Endometrial microvascular endothelial cells (primary cell): Measurements from ENCODE around the gene SHROOM4. TPM values are rescaled to one million over a fixed set of nuclear protein-coding genes. Genes with fewer than 3 reads are reported as not detected.

ENCODE experiments used
- in situ Hi-C: cut with HindIII; loops from 2 replicates; pipeline ENCODE4 v1.10.0; 2017; ENCODE audit warnings: low sequenced_read_pairs, low pct_unique_long_range_greater_than_20kb; ENCODE audit errors: inconsistent ontology term
- total RNA-seq: library from RNA; depleted of rRNA; stranded (reverse); fragments of >200 nt; gene quantifications from one replicate; pipeline ENCODE4 v1.2.3, GENCODE V29; 2015; ENCODE audit errors: inconsistent ontology term

The SHROOM4 gene
- total RNA-seq, 1 donor from 2014 or later = 24.0 TPM

DNA sequence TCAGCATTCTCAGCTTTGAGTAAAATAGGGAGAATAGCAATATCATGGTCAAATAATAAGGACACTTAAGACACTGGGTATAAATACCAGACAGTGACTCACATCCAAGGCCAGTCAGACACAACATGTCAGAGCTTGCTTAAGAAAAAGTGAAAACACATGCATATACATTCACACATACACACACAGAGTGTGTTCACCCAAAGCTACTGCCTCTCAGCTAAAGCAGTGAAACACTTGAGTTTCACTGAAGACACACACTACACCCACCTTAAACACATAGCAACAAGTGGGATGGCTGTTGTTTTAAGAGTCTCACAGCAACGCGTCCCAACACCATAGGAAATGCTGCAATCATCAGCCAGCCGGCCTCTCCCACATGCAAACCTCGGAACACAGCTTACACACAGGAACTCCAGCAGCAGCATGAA, 14.4 kb downstream of the SHROOM4 start:
- in situ Hi-C loops = no loop called here

DNA sequence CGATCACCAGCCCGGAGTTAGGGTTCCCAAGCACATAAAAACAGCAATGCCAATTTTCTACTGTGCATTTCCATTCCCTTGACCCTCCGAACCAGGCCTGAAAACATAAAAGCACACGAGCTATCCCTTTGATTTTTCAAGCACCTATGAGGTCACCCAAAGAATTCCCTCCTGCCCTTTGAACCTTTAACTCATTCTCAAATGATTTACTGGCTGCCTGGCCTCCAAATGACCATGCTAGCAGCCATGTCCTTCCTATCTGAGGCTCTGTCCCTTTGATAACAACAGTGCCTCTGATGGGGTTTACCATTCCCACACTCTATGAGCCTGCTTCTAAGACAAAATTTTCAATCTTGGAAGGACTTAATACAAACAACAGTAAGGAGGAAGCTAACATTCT, 15.2 kb downstream of the SHROOM4 start:
- in situ Hi-C loops = no loop called here

DNA sequence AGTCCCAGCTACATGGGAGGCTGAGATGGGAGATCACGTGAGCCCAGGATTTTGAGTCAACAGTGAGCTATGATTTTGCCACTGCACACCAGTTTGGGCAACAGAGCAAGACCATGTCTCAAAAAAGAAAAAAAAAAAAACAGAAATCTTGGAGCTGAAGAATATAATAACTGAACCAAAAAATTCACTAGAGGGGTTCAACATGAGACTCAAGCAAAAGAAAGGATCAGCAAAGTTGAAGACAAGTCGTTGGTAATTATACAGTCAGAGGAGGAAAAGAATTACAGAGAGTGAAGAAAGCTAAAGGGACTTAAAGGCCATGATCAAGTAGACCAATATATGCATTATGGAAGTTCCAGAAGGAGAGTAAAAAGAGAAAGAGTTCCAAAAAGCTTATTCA, 26.9 kb downstream of the SHROOM4 start:
- in situ Hi-C loops = no loop called here

DNA sequence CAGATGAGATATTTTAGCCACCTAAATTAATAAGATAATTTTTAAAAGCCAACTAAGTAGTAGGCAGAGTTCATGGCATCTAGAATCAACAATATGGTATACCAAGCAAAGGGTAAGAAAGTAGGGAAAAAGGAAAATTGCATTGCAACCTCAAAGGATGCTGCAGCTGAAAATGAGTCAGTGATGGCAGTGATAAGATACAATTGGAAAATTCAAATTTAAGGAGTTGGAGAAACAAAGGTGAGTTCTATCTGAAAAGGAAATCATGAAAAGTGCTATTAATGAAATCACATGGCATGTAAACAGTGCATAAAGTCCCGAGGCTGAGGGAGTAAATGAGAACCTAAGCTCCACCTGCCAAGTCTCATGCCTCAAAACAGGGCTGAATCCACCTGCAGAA, 33.9 kb downstream of the SHROOM4 start:
- in situ Hi-C loops = no loop called here

DNA sequence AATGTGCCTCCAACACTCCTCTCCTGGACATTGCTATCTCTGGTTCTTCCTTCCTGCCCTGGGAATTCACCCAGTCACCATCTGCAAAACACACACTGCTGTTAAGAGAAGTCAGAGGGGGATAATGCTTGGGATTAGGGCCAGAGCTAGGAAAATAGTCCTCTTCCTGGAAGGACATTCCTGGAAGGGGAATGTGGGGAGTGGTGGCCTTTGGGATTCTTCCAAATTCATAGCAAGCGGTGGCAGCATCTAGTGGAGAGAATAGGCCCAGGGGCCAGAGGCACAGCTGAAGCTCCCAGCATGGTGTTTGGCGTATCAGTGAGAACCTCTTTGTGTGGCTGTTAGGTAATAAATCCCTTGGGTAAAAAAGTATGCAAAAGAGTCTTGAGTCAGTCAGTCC, 34.3 kb downstream of the SHROOM4 start:
- in situ Hi-C loops = no loop called here

DNA sequence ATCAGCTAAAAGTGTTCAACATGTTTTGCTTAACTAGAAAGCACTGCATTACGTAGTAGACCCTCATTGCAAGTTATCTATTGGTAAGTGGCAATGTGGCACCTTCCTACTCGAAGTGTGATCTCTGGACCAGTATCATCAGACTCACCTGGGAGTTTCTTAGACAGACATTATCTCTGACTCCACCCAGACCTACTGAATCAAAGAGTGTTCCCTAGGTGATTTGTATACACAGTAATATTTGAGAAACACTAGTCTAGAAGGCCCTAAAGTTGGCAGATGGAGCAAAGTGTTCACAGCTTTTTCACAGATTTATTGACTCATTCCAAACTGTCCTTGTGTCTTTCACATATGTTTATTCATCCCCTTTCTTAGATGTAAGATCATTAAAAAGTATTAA, 35.7 kb downstream of the SHROOM4 start:
- in situ Hi-C loops = no loop called here

DNA sequence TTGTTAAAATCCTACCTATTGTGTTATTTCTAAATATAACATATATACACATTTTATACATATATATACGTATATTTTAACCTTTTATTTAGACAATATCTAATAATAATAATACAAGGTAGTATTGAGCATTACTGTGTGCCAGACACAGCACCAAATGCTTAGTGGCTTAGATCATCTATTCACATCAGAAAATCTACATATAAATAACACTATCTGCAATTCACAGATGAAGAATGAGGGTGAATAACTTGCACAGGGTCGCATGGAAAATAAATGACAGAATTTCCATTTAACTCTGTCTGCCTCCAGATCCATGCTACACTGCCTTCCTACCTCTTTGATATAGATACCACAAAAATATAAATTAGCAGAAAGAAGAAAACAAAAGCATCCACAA, 37.7 kb downstream of the SHROOM4 start:
- in situ Hi-C loops = no loop called here

DNA sequence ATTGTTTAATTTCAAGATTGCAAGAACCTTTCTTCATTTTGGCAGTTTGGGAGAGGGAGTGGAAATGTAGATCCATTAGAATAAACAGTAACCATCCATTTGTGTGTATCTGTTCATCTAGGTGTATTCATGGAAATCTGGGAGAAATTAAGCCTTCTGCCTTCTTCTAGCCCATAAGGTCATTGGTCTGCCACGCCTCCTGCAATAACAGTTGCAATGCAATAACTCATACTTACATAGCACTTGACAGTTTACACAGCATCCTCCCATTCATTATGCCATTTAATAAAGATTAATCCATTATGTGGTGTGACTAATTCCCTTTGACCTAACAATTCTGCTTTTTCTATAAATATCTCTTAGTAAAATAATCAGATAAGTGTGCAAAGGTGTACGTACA, 42.6 kb downstream of the SHROOM4 start:
- in situ Hi-C loops = no loop called here

DNA sequence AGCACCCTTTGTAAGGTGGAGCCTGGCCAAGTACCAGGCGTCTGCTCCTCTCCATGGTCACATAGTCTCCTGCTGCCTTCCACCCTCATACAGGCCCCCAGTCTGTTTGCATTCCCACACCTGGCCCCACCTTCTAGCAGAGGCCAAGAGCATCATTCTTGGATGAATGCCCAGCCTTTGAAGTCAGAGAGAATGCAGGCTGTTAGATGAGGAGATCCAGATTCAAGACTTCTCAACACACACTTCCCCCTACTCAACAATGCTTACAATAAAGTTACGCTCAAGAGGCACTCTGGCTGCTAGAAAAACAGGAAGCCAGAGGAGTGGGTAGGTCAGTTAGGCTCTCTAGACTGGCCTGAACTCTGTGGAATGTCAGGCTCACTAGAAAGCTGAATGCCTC, 43.3 kb downstream of the SHROOM4 start:
- in situ Hi-C loops = no loop called here

DNA sequence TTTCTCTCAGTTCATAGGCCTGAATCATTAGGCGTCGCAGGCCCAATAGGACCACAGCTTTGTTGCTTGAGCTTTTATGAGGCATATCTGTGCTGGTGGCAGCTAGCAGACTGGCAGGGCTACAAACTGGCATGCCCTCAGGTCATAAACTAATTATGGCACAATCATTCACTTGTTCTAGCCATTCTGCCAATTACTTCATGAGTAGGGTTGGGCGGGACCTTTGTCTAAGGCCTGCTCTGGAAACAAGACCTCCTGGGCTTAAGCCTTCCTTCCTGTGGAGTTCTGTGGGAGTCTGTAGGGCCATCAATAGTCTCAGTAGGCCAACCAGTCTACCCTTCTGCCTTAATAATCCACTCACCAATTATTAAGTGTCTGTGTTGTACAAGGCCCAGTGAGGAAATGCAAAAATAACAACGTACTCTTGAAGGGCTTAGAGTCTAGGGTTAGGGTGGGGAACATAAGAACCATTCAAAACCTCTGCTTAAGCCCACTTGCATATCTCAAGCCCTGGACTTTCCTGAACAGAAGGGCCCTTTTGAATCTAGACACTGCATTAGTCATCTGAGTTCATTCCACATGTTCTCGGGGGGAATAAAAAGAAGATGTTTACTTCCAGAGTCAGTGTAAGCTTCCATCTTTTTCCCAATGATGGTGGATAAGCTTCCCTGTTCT, 44.5 kb downstream of the SHROOM4 start:
- in situ Hi-C loops = no loop called here

DNA sequence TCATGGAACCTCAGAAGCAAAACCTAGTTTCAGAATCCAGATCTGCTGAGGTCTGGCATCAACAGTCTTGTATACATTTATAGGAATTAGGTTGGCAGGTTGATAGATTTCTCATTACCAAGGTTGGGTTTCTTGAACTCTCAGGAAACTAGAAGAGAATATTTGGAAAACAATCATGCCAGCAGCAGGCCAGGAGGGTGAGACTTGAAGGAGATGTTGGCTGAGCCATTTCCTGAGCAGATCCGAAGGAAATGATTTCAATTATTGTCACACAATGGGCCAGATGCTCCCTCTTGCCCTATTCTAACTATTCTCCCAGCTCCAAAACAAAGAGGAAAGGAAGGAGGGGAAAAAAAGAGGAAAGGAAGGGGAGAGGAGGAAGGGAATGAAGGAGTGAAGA, 45.2 kb downstream of the SHROOM4 start:
- in situ Hi-C loops = no loop called here

DNA sequence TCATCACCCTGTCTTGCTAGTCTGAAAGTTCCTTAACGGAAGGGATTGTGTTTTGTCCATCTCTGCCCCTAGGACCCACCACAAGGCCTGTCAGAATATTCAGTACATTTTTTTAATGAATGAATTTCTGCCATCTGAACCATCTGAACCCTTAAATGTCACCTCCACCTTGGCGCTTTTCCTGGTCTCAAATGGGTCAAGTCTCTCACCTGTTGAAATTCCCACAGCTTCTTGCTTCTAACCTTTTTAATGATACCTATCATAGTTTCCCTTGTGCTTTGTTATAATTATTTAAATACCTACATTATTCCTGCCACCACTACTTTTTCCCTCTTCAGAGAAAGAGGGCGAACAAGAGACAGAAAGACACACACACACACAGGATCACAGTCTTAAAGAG, 48.0 kb downstream of the SHROOM4 start:
- in situ Hi-C loops = no loop called here

DNA sequence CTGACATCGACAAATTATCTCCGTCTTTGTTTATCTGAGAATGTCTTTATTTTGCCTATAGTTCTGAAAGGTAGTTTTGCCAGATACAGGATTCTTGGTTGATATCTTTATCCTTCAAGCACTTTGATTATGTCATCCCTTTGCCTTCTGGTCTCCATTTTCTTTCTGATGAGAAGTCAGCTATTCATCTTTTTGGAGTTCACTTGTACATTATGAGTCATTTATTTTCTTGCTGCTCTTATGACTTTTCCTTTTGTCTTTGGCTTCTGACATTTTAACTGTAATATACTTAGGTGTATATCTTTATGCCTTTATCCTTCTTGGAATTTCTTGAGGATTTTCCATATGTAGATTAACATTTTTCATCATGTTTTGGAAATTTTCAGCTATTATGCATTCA, 51.4 kb downstream of the SHROOM4 start:
- in situ Hi-C loops = no loop called here

DNA sequence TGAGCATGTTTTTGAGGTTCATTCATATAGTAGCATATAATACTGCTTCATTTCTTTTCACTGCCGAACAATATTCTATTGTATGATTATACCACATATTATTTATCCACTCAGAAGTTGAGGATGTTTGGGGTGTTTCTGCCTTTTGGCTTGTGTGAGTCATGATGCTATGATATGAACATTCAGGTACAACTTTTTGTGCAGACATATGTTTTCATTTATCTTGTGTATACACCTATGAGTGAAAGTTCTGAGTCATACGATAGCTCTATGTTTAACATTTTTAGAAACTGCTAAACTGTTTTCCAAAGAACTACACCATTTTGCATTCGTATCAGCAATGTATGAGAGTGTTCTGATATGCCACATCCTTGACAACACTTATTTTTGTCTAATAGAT, 57.7 kb downstream of the SHROOM4 start:
- in situ Hi-C loops = no loop called here

DNA sequence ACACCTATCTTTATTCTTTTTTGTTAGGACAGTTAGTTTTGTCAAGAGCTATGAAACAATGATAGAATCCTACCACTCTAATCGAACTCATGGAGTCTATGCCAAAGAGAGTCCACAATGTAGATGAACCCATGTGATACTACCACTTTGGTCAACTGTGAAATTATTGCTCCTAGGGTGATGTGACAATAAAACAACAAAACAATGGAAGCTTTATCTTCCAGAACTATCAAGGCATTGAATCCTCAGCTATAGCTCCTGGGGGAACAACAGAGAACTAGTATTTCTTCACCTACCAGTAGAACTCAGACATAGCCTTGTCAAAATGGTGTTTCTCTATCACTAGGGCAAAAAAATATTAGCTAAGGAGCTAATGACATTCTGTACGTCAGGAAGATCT, 62.9 kb downstream of the SHROOM4 start:
- in situ Hi-C loops = no loop called here

DNA sequence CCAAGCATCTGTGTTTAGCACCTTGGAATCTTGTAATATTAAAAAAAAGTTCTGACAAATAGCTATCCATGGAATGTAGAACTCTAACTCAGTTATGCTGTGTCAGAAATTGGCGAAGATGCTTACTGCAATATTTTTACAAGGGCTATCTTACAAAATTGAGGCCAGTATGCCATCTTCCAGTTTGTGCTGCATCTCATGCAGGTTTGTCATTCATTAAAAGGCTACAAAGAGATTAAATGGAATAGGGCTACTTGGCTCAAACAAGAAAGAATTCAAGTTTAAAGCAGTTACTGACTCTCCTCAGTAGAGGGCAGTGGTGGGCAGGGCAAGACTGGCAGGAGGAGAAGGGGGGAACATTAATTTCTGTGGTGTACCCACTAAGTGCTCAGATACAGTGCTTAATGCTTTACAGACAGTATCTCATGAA, 66.5 kb downstream of the SHROOM4 start:
- in situ Hi-C loops = no loop called here

DNA sequence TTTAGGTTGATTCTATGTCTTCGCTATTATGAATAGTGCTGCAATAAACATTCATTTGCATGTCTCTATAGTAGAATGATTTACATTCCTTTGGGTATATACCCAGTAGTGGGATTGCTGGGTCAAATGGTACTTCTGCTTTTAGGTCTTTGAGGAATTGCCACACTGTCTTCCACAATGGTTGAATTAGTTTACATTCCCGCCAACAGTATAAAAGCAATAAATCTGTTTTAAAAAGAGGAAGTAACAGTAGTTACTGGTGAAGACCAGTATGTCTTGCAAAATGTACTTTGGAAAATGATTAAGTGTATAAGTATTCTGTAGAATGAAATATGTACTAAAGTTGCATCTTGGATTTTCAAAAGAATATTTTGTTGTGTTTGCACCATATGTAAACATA, 77.3 kb downstream of the SHROOM4 start:
- in situ Hi-C loops = no loop called here

DNA sequence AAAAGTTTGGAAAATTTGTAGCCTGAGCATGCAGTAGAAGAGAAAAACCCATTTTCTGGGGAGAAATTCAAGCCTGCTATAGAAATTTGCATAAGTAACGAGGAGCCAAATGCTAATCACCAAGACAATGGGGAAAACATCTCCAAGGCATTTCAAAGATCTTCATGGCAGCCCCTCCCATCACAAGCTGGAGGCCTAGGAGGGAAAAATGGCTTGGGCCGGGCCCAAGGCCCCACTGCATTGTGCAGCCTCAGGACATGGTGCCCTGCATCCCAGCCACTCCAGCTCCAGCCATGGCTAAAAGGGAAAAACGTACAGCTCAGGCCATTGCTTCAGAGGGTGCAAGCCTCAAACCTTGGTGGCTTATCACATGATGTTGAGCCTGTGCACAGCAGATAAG, 87.7 kb downstream of the SHROOM4 start:
- in situ Hi-C loops = no loop called here

DNA sequence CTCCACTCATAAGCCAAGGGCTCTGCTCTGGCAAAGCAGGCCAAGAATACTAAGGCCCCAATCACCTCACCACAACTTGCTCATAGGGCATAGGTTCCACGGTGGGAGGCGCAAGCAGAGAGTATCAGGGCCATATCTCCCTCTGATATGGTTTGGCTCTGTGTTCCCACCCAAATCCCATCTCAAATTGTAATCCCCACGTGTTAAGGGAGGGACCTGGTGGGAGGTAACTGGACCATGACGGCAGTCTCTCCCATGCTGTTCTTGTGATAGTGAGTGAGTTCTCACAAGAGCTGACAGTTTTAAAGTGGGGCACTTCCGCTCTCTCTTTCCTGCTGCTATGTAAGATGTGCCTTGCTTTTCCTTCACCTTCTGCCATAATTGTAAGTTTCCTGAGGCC, 88.7 kb downstream of the SHROOM4 start:
- in situ Hi-C loops = no loop called here

DNA sequence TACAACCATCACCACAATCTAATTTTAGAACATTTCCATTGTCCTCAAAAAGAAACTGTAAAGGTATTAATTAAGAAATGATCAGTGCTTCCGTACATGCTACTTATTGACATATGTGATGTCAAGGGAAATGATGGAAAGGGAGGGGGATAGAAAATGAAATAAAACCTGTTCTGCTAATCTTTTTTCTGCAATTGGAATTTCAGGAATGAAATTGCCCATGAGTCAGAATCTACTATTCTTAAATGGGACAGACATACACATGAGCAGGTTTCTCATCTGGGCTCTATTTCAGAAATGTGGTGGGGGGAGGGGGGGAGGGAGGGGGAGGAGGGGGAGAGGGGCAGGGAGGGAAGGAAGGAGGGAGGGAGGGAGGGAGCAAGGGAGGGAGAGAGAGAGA, 91.0 kb downstream of the SHROOM4 start:
- in situ Hi-C loops = no loop called here

DNA sequence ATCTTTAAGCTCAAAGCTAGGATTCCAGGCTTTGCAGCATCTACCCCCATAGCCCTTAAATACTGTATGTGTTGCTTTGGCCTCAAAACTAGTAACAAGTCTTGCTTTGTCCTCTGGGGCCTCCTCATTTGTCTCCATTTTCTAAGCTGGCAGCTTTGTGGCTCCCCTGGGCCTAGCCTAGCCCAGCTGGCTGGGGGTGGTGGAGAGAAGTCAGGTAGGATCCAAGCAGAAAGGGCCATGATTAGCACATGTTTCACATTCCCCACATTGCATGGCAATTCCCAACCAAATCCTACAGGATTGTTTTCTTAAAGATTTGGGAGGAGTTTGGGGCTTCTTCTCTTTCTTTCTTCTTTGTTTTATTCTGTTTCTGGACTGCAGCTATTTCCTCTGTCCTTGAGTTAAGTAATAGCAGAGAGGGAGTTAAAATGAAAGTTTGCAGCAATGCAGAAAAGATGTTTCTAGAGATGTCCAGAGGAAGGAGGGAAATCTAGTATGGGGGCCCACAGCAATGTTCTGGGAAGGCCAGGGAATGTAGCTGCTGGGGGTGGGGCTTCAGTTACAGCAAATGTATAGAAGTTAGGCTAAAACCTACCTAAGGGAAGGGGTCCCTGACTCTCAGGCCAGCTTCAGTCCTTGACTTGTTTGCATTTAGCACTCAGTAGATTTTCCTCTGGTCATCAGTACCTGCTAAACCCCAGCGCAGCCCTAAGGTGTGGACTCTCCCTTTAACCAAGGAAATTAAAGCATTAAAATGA, 92.1 kb downstream of the SHROOM4 start:
- in situ Hi-C loops = no loop called here
